Keratinocyte (primary cell): ENCODE results near the gene MACF1. TPM values are rescaled to one million over a fixed set of nuclear protein-coding genes. Genes with fewer than 3 reads are reported as not detected.

Experiments
- DNase-seq: peaks from one replicate; pipeline ENCODE4 v3.0.0-alpha.2; 2011; ENCODE audit warnings: low read depth, missing footprints, low spot score
- FAIRE-seq: peaks from 2 replicates; lab custom pipeline; 2011; peaks lifted over from hg19 to GRCh38; lab: Jason Lieb, UNC
- H2AFZ ChIP-seq: 2 replicates; pipeline ENCODE4 v1.6.0; 2012; ENCODE audit warnings: low read length, control low read depth, inconsistent platforms; ENCODE audit not compliant: control insufficient read depth
- H3K27ac ChIP-seq: 2 replicates; pipeline ENCODE4 v1.5.1; 2011; ENCODE audit warnings: low read length; ENCODE audit not compliant: control insufficient read depth, insufficient read depth
- H3K27me3 ChIP-seq: 3 replicates; pipeline ENCODE4 v1.6.0; 2011; ENCODE audit warnings: low read length; ENCODE audit not compliant: control insufficient read depth, insufficient read depth; ENCODE audit errors: extremely low read depth
- H3K36me3 ChIP-seq, 2 experiments: 2 replicates in 1 of 2; 3 replicates in 1 of 2; pipeline ENCODE4 v1.5.1; 2011; ENCODE audit warnings: low read length in 2 of 2, mild to moderate bottlenecking in 1 of 2; ENCODE audit not compliant: control insufficient read depth in 2 of 2, insufficient read depth in 2 of 2; ENCODE audit errors: extremely low read depth in 1 of 2
- H3K4me1 ChIP-seq: 3 replicates; pipeline ENCODE4 v1.5.1; 2011; ENCODE audit warnings: low read length; ENCODE audit not compliant: control insufficient read depth, insufficient read depth; ENCODE audit errors: extremely low read depth
- H3K4me2 ChIP-seq: 3 replicates; pipeline ENCODE4 v1.6.0; 2011; ENCODE audit warnings: low read depth, low read length; ENCODE audit not compliant: control insufficient read depth, insufficient read depth; ENCODE audit errors: extremely low read depth
- H3K4me3 ChIP-seq, 3 experiments: fragments of 200-600 bp in 1 of 3; sonication (generic) in 1 of 3; 2 replicates in 2 of 3; 3 replicates in 1 of 3; pipeline ENCODE4 v1.5.1; 2011 to 2016; ENCODE audit warnings: low read length in 3 of 3, mild to moderate bottlenecking in 3 of 3, control low read depth in 2 of 3, inconsistent platforms in 1 of 3, low read depth in 1 of 3, mixed read lengths in 1 of 3, mixed run types in 1 of 3, moderate library complexity in 1 of 3; ENCODE audit not compliant: control insufficient read depth in 2 of 3, insufficient read depth in 2 of 3; ENCODE audit errors: extremely low read depth in 1 of 3
- H3K79me2 ChIP-seq: 2 replicates; pipeline ENCODE4 v1.6.0; 2012; ENCODE audit warnings: low read length; ENCODE audit not compliant: control insufficient read depth, insufficient read depth
- H3K9ac ChIP-seq: 3 replicates; pipeline ENCODE4 v1.6.0; 2011; ENCODE audit warnings: low read length; ENCODE audit not compliant: control insufficient read depth, insufficient read depth; ENCODE audit errors: extremely low read depth
- H3K9me1 ChIP-seq: 3 replicates; pipeline ENCODE4 v1.6.0; 2011; ENCODE audit warnings: low read length; ENCODE audit not compliant: control insufficient read depth, insufficient read depth; ENCODE audit errors: extremely low read depth
- H3K9me3 ChIP-seq: 2 replicates; pipeline ENCODE4 v1.5.1; 2012; ENCODE audit warnings: low read depth, low read length; ENCODE audit not compliant: control insufficient read depth
- H4K20me1 ChIP-seq: 3 replicates; pipeline ENCODE4 v1.6.0; 2011; ENCODE audit warnings: low read length; ENCODE audit not compliant: control insufficient read depth, insufficient read depth; ENCODE audit errors: extremely low read depth
- CTCF ChIP-seq, 3 experiments: IDR thresholded peaks in 1 of 3; conservative IDR thresholded peaks in 1 of 3; optimal IDR thresholded peaks in 1 of 3; 2 replicates in 2 of 3; 3 replicates in 1 of 3; pipeline versions ENCODE3 to v1.5.1; 2011; ENCODE audit warnings: low read length in 3 of 3, mild to moderate bottlenecking in 3 of 3, moderate library complexity in 2 of 3, control low read depth in 1 of 3, inconsistent platforms in 1 of 3; ENCODE audit not compliant: insufficient read depth in 2 of 3; ENCODE audit errors: extremely low read depth in 1 of 3
- EZH2 ChIP-seq: IDR thresholded peaks from one replicate; pipeline ENCODE4 v1.6.1; 2012; ENCODE audit warnings: inconsistent platforms, mild to moderate bottlenecking, low read length, moderate library complexity
- dilution Hi-C: fragments of 300-500 bp; cut with MboI; formaldehyde crosslinking; loops from one replicate; pipeline ENCODE4 v1.7.0; 2020; ENCODE audit warnings: low sequenced_read_pairs; ENCODE audit not compliant: extremely low pct_ligation_motif_present
- polyA plus RNA-seq, 5 experiments: library from polyadenylated mRNA; depleted of rRNA in 3 of 5; stranded (reverse) in 3 of 5; stranded (forward) in 1 of 5; unstranded in 1 of 5; fragments of >200 nt; gene quantifications; 1 replicate in 1 of 5; 2 replicates in 3 of 5; 3 replicates in 1 of 5; pipeline versions ENCODE4 v1.2.1 to v1.2.3, GENCODE V29; 2011 to 2012; ENCODE audit warnings: missing spikeins in 2 of 5, low read depth in 1 of 5, low replicate concordance in 1 of 5

MACF1 gene
- polyA plus RNA-seq, 1 donor (not counting 4 experiments of a cell fraction or from before 2014, with no cell fraction given): 111 TPM

GRCh38 chr1:39277879-39278278 lies 73.4 kb downstream of the MACF1 start:
- Histone ChIP-seq H3K27ac (peak overlapping the region; percentile 91), H3K4me2 (peak overlapping the region; percentile 64), H3K36me3 (peaks cover 7 to 9% of the 10 kb centered on the region in 2 experiments), H3K4me1 (peaks cover 40% of the 10 kb centered on the region), H3K9ac (no peak overlapping the region), H3K9me1 (no peaks in the 10 kb centered on the region), H2AFZ (no peak overlapping the region), H3K79me2 (peaks cover 60% of the 10 kb centered on the region), H4K20me1 (peaks cover 5% of the 10 kb centered on the region), H3K9me3 (no peaks in the 10 kb centered on the region), H3K27me3 (no peaks in the 10 kb centered on the region), H3K4me3 (no peak overlapping the region)
- TF ChIP-seq CTCF (optimal IDR thresholded peaks at IDR 0.05 in 1 of 3, IDR thresholded peaks at IDR 0.05 in 1 of 3, conservative IDR thresholded peaks at IDR 0.05 in 1 of 3; ENCODE audit: extremely low read depth in 1 of 3, insufficient read depth in 2 of 3, low read length in 3 of 3): no peak
- TF ChIP-seq EZH2: no peak
- dilution Hi-C loops: no loop called here
- no peak for FAIRE-seq
- DNase-seq: no peak

- no peak for FAIRE-seq
- no peak overlapping the region for H2AFZ ChIP-seq
- no peak for TF ChIP-seq CTCF (optimal IDR thresholded peaks at IDR 0.05 in 1 of 3, IDR thresholded peaks at IDR 0.05 in 1 of 3, conservative IDR thresholded peaks at IDR 0.05 in 1 of 3; ENCODE audit: extremely low read depth in 1 of 3, insufficient read depth in 2 of 3, low read length in 3 of 3)
- no peak for TF ChIP-seq EZH2
- H3K27me3 ChIP-seq: no peaks in the 10 kb centered on the region
- no peak for DNase-seq
- H3K9ac ChIP-seq: no peak overlapping the region
- peaks cover 35% of the 10 kb centered on the region for H3K79me2 ChIP-seq
- H4K20me1 ChIP-seq: no peaks in the 10 kb centered on the region
- peaks cover 15% of the 10 kb centered on the region for H3K4me1 ChIP-seq
- dilution Hi-C loops: no loop called here
- no peak overlapping the region for H3K27ac ChIP-seq
- no peak overlapping the region for H3K4me3 ChIP-seq
- H3K9me1 ChIP-seq: no peaks in the 10 kb centered on the region
- H3K36me3 ChIP-seq: peaks cover 36 to 40% of the 10 kb centered on the region in 2 experiments
- H3K4me2 ChIP-seq: no peak overlapping the region
- H3K9me3 ChIP-seq: no peaks in the 10 kb centered on the region
Measured at GRCh38 chr1:39282537-39283216, 78.2 kb downstream of the MACF1 start.
